MG63 (cell line): ENCODE results near the gene UBE2O. TPM values are rescaled to one million over a fixed set of nuclear protein-coding genes. Genes with fewer than 3 reads are reported as not detected.

Experiments
- DNase-seq: peaks from one replicate; pipeline ENCODE4 v3.0.0-alpha.2; 2020
- H3K27me3 ChIP-seq: fragments of 250-450 bp; sonication (Bioruptor Pico); 2 replicates; pipeline ENCODE4 v1.5.1; 2020; ENCODE audit warnings: mild to moderate bottlenecking, moderate library complexity
- H3K36me3 ChIP-seq: fragments of 250-450 bp; sonication (Bioruptor Pico); 2 replicates; pipeline ENCODE4 v1.5.1; 2020; ENCODE audit warnings: mild to moderate bottlenecking, moderate library complexity
- H3K4me3 ChIP-seq: fragments of 250-450 bp; sonication (Bioruptor Pico); 2 replicates; pipeline ENCODE4 v1.5.1; 2020; ENCODE audit warnings: mild to moderate bottlenecking, moderate library complexity
- H3K9me3 ChIP-seq: fragments of 250-450 bp; sonication (Bioruptor Pico); 2 replicates; pipeline ENCODE4 v1.5.1; 2020; ENCODE audit warnings: mild to moderate bottlenecking, moderate library complexity
- total RNA-seq: library from RNA; depleted of rRNA; stranded (reverse); fragments of >200 nt; shearing (Covaris generic); gene quantifications from 2 replicates; pipeline ENCODE4 v1.2.3, GENCODE V29; 2014; ENCODE audit warnings: low replicate concordance

The UBE2O gene
- total RNA-seq, 1 experiment from 2014 or later, result 32.7 TPM

GRCh38 chr17:76452127-76452659, 759 bp downstream of the UBE2O start:
- Histone ChIP-seq H3K36me3 (peaks cover 7% of the 10 kb centered on the region; the same call in 1 of the 2 replicates), H3K4me3 (peak overlapping the region; percentile 69), H3K9me3 (no peaks in the 10 kb centered on the region), H3K27me3 (no peaks in the 10 kb centered on the region)
- no peak for DNase-seq

GRCh38 chr17:76451506-76451905, 1.4 kb downstream of the UBE2O start:
- no peak for DNase-seq
- Histone ChIP-seq H3K36me3 (peaks cover 7% of the 10 kb centered on the region; the same call in 1 of the 2 replicates), H3K4me3 (peak overlapping the region; percentile 69), H3K27me3 (no peaks in the 10 kb centered on the region), H3K9me3 (no peaks in the 10 kb centered on the region)

- H3K4me3 ChIP-seq, result no peak overlapping the region
- DNase-seq, result peak; percentile 61
Observed at GRCh38 chr17:76449126-76449525, 3.8 kb downstream of the UBE2O start.

GRCh38 chr17:76447931-76448652, 4.9 kb downstream of the UBE2O start:
- DNase-seq, result no peak
- no peaks in the 10 kb centered on the region for H3K9me3 ChIP-seq
- no peak overlapping the region for H3K4me3 ChIP-seq
- no peaks in the 10 kb centered on the region for H3K27me3 ChIP-seq
- peaks cover 14% of the 10 kb centered on the region for H3K36me3 ChIP-seq

More at GRCh38 chr17:76449126-76449525, 3.8 kb downstream of the UBE2O start:
- Histone ChIP-seq H3K9me3 (no peaks in the 10 kb centered on the region), H3K36me3 (peaks cover 14% of the 10 kb centered on the region), H3K27me3 (no peaks in the 10 kb centered on the region)

- DNase-seq, result peak; percentile 91
- Histone ChIP-seq H3K27me3 (no peaks in the 10 kb centered on the region), H3K36me3 (peaks cover 19% of the 10 kb centered on the region), H3K9me3 (no peaks in the 10 kb centered on the region), H3K4me3 (peak overlapping the region; percentile 30)
Observed at GRCh38 chr17:76446449-76447231, 6.3 kb downstream of the UBE2O start.

- no peak for DNase-seq
- H3K9me3 ChIP-seq, result no peaks in the 10 kb centered on the region
- no peaks in the 10 kb centered on the region for H3K27me3 ChIP-seq
- H3K36me3 ChIP-seq, result peaks cover 18% of the 10 kb centered on the region
- peak overlapping the region; percentile 30 for H3K4me3 ChIP-seq
Observed at GRCh38 chr17:76445697-76446448, 7.1 kb downstream of the UBE2O start.

GRCh38 chr17:76444518-76445311, 8.2 kb downstream of the UBE2O start:
- no peak overlapping the region for H3K4me3 ChIP-seq
- H3K9me3 ChIP-seq, result no peaks in the 10 kb centered on the region
- H3K36me3 ChIP-seq, result peaks cover 12% of the 10 kb centered on the region
- H3K27me3 ChIP-seq, result no peaks in the 10 kb centered on the region
- no peak for DNase-seq

- DNase-seq, result no peak
- Histone ChIP-seq H3K27me3 (no peaks in the 10 kb centered on the region), H3K9me3 (no peaks in the 10 kb centered on the region), H3K36me3 (peaks cover 16% of the 10 kb centered on the region), H3K4me3 (no peak overlapping the region)
Observed at GRCh38 chr17:76442341-76443338, 10.3 kb downstream of the UBE2O start.

GRCh38 chr17:76441686-76442340, 11.1 kb downstream of the UBE2O start:
- H3K4me3 ChIP-seq, result no peak overlapping the region
- H3K27me3 ChIP-seq, result no peaks in the 10 kb centered on the region
- H3K36me3 ChIP-seq, result peaks cover 16% of the 10 kb centered on the region
- no peak for DNase-seq
- no peaks in the 10 kb centered on the region for H3K9me3 ChIP-seq

- DNase-seq, result no peak
- no peaks in the 10 kb centered on the region for H3K9me3 ChIP-seq
- H3K4me3 ChIP-seq, result no peak overlapping the region
- no peaks in the 10 kb centered on the region for H3K27me3 ChIP-seq
- H3K36me3 ChIP-seq, result peaks cover 15% of the 10 kb centered on the region
Observed at GRCh38 chr17:76440751-76441362, 12.1 kb downstream of the UBE2O start.

- Histone ChIP-seq H3K36me3 (peaks cover 9% of the 10 kb centered on the region), H3K27me3 (no peaks in the 10 kb centered on the region), H3K9me3 (no peaks in the 10 kb centered on the region), H3K4me3 (no peak overlapping the region)
- DNase-seq, result no peak
Observed at GRCh38 chr17:76439314-76439928, 13.5 kb downstream of the UBE2O start.

GRCh38 chr17:76438906-76439305, 14.0 kb downstream of the UBE2O start:
- peak; percentile 25 for DNase-seq
- no peaks in the 10 kb centered on the region for H3K27me3 ChIP-seq
- peaks cover 13% of the 10 kb centered on the region for H3K36me3 ChIP-seq
- H3K4me3 ChIP-seq, result no peak overlapping the region
- H3K9me3 ChIP-seq, result no peaks in the 10 kb centered on the region

- Histone ChIP-seq H3K27me3 (no peaks in the 10 kb centered on the region), H3K9me3 (no peaks in the 10 kb centered on the region), H3K36me3 (peaks cover 18% of the 10 kb centered on the region), H3K4me3 (no peak overlapping the region)
- DNase-seq, result no peak
Observed at GRCh38 chr17:76437467-76438402, 15.2 kb downstream of the UBE2O start.
